RPMI7951 (cell line): Measurements from ENCODE around the gene ACSL1. TPM values are rescaled to one million over a fixed set of nuclear protein-coding genes. Genes with fewer than 3 reads are reported as not detected.

Experiments used
- DNase-seq: peaks from one replicate; pipeline ENCODE4 v3.0.0-alpha.2; 2012; ENCODE audit warnings: low read depth
- total RNA-seq: library from RNA; depleted of rRNA; stranded (reverse); fragments of >200 nt; shearing (Covaris generic); gene quantifications from 2 replicates; pipeline ENCODE4 v1.2.3, GENCODE V29; 2014

ACSL1 gene
- total RNA-seq, 1 experiment from 2014 or later: 34.7 TPM

GRCh38 chr4:184811526-184812198, 14.1 kb downstream of the ACSL1 start:
- DNase-seq: no peak

- DNase-seq: no peak
Measured at GRCh38 chr4:184810720-184811119, 15.0 kb downstream of the ACSL1 start.

- no peak for DNase-seq
Measured at GRCh38 chr4:184808713-184809050, 17.1 kb downstream of the ACSL1 start.

- peak; percentile 84 for DNase-seq
Measured at GRCh38 chr4:184807797-184808712, 17.7 kb downstream of the ACSL1 start.

- no peak for DNase-seq
Measured at GRCh38 chr4:184807256-184807655, 18.5 kb downstream of the ACSL1 start.

GRCh38 chr4:184806711-184807110, 19.1 kb downstream of the ACSL1 start:
- no peak for DNase-seq

GRCh38 chr4:184806229-184806550, 19.6 kb downstream of the ACSL1 start:
- DNase-seq: no peak

GRCh38 chr4:184805462-184806228, 20.1 kb downstream of the ACSL1 start:
- DNase-seq: no peak

GRCh38 chr4:184804621-184805020, 21.1 kb downstream of the ACSL1 start:
- no peak for DNase-seq

- DNase-seq: no peak
Measured at GRCh38 chr4:184803874-184804273, 21.9 kb downstream of the ACSL1 start.

GRCh38 chr4:184803133-184803532, 22.6 kb downstream of the ACSL1 start:
- DNase-seq: no peak

GRCh38 chr4:184802697-184803015, 23.1 kb downstream of the ACSL1 start:
- no peak for DNase-seq

- DNase-seq: no peak
Measured at GRCh38 chr4:184801781-184802696, 23.7 kb downstream of the ACSL1 start.

GRCh38 chr4:184798504-184798903, 27.3 kb downstream of the ACSL1 start:
- DNase-seq: no peak

GRCh38 chr4:184796906-184797305, 28.9 kb downstream of the ACSL1 start:
- no peak for DNase-seq

- no peak for DNase-seq
Measured at GRCh38 chr4:184795214-184795844, 30.4 kb downstream of the ACSL1 start.

GRCh38 chr4:184794470-184794869, 31.3 kb downstream of the ACSL1 start:
- DNase-seq: no peak

- no peak for DNase-seq
Measured at GRCh38 chr4:184793735-184794355, 31.9 kb downstream of the ACSL1 start.

GRCh38 chr4:184792950-184793555, 32.7 kb downstream of the ACSL1 start:
- DNase-seq: peak; percentile 95

GRCh38 chr4:184792334-184792733, 33.4 kb downstream of the ACSL1 start:
- peak; percentile 31 for DNase-seq
